ENCODE measurements around the gene CACNA2D4. TPM values are rescaled to one million over a fixed set of nuclear protein-coding genes. Genes with fewer than 3 reads are reported as not detected.
"Not testable (repeated sequence)": the region's sequence is repeated elsewhere in the genome, so short reads cannot be mapped to it uniquely, and the experiment has no call there.

Gene CACNA2D4
- polyA plus RNA-seq, 3 donors, result 2.0 to 5.8 (median 2.1) TPM

- WGBS, 3 donors, result 87 to 92% (median 92%) methylated on average over 15 to 28 of the region's 28 CpGs
- H3K27ac ChIP-seq (ENCODE audit: low read depth, low read length), result not testable (repeated sequence)
Observed at GRCh38 chr12:1817928-1818327, 100.5 kb downstream of the CACNA2D4 start.

- no peak overlapping the region for H3K27ac ChIP-seq (ENCODE audit: low read depth, low read length)
- 89 to 97% (median 95%) methylated on average over 9 of the region's 9 CpGs for WGBS, 3 donors
Observed at GRCh38 chr12:1816730-1817348, 101.6 kb downstream of the CACNA2D4 start.

GRCh38 chr12:1815814-1816729 lies 102.4 kb downstream of the CACNA2D4 start:
- H3K27ac ChIP-seq (ENCODE audit: low read depth, low read length), result no peak overlapping the region
- 36 to 72% (median 68%) methylated on average over 21 of the region's 21 CpGs for WGBS, 3 donors

- 67 to 88% (median 79%) methylated on average over 3 of the region's 3 CpGs for WGBS, 3 donors
Observed at GRCh38 chr12:1815108-1815507, 103.3 kb downstream of the CACNA2D4 start.

GRCh38 chr12:1814266-1814665 lies 104.2 kb downstream of the CACNA2D4 start:
- 55 to 75% (median 60%) methylated on average over 8 of the region's 8 CpGs for WGBS, 3 donors
- H3K27ac ChIP-seq (ENCODE audit: low read depth, low read length), result no peak overlapping the region

More at GRCh38 chr12:1815108-1815507, 103.3 kb downstream of the CACNA2D4 start:
- no peak overlapping the region for H3K27ac ChIP-seq (ENCODE audit: low read depth, low read length)

GRCh38 chr12:1812650-1813302 lies 105.7 kb downstream of the CACNA2D4 start:
- WGBS, 3 donors, result 43 to 78% (median 53%) methylated on average over 17 of the region's 17 CpGs
- peak overlapping the region; percentile 28 for H3K27ac ChIP-seq (ENCODE audit: low read depth, low read length)

GRCh38 chr12:1811948-1812291 lies 106.5 kb downstream of the CACNA2D4 start:
- peak overlapping the region; percentile 28 for H3K27ac ChIP-seq (ENCODE audit: low read depth, low read length)
- 64 to 68% (median 68%) methylated on average over 6 of the region's 6 CpGs for WGBS, 3 donors

- H3K27ac ChIP-seq (ENCODE audit: low read depth, low read length), result no peak overlapping the region
- 62 to 74% (median 66%) methylated on average over 27 of the region's 27 CpGs for WGBS, 3 donors
Observed at GRCh38 chr12:1811281-1811947, 107.0 kb downstream of the CACNA2D4 start.

- H3K27ac ChIP-seq (ENCODE audit: low read depth, low read length), result no peak overlapping the region
- 65 to 88% (median 80%) methylated on average over 9 to 10 of the region's 10 CpGs for WGBS, 3 donors
Observed at GRCh38 chr12:1810931-1811280, 107.5 kb downstream of the CACNA2D4 start.

- WGBS, 3 donors, result 77 to 82% (median 79%) methylated on average over 21 of the region's 21 CpGs
- H3K27ac ChIP-seq (ENCODE audit: low read depth, low read length), result no peak overlapping the region
Observed at GRCh38 chr12:1810201-1810930, 108.1 kb downstream of the CACNA2D4 start.

GRCh38 chr12:1809591-1810190 lies 108.8 kb downstream of the CACNA2D4 start:
- WGBS, 3 donors, result 86 to 88% (median 86%) methylated on average over 13 of the region's 13 CpGs
- H3K27ac ChIP-seq (ENCODE audit: low read depth, low read length), result no peak overlapping the region

GRCh38 chr12:1808798-1809480 lies 109.5 kb downstream of the CACNA2D4 start:
- H3K27ac ChIP-seq (ENCODE audit: low read depth, low read length), result no peak overlapping the region
- WGBS, 3 donors, result 82 to 85% (median 83%) methylated on average over 22 of the region's 22 CpGs

- H3K27ac ChIP-seq (ENCODE audit: low read depth, low read length), result no peak overlapping the region
- 81 to 92% (median 89%) methylated on average over 19 of the region's 19 CpGs for WGBS, 3 donors
Observed at GRCh38 chr12:1808036-1808797, 110.2 kb downstream of the CACNA2D4 start.

- 84 to 87% (median 86%) methylated on average over 15 of the region's 15 CpGs for WGBS, 3 donors
- no peak overlapping the region for H3K27ac ChIP-seq (ENCODE audit: low read depth, low read length)
Observed at GRCh38 chr12:1807087-1807860, 111.2 kb downstream of the CACNA2D4 start.

GRCh38 chr12:1806301-1807086 lies 112.0 kb downstream of the CACNA2D4 start:
- H3K27ac ChIP-seq (ENCODE audit: low read depth, low read length), result no peak overlapping the region
- 60 to 71% (median 64%) methylated on average over 7 of the region's 7 CpGs for WGBS, 3 donors

Measured in adipose tissue (tissue), 3 donors.